A673 (cell line): ENCODE results near the gene ROGDI.

Source experiments
- EZH2 ChIP-seq: fragments of 200-600 bp; sonication (generic); IDR thresholded peaks from 2 replicates; pipeline ENCODE4 v1.6.1; 2017; ENCODE audit warnings: borderline replicate concordance, low read depth, mild to moderate bottlenecking, mixed read lengths, antibody characterized with exemption, low read length; ENCODE audit not compliant: poor library complexity, severe bottlenecking
- TF ChIP-seq, protein P1 (sequence below): fragments of 300-800, 200-600 bp; sonication (generic); conservative IDR thresholded peaks from 2 replicates; pipeline ENCODE4 v1.5.1; 2017; ENCODE audit warnings: low read depth, mild to moderate bottlenecking, antibody characterized with exemption, low read length, moderate library complexity, mixed read lengths

DNA sequence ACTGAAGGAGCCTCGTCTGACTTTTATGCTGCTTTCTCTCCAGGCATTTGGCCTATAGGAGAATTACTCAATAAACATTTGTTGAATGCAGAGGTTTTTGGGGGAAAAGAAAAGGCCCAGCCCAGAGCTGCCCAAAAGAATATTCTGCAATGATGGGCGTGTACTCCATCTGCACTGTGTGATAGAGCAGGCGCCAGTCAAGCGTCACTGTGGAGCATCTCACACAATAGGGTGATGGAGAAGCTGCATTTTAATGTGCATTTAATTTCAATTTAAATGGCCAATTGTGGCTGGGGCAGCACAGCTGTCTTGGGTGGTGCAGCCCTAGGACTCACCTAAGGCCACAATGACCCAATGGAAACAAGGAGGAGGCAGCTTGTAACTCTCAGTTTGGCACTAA, 24.1 kb upstream of the ROGDI start:
- TF ChIP-seq EZH2, result no peak
- TF ChIP-seq, protein P1, sequence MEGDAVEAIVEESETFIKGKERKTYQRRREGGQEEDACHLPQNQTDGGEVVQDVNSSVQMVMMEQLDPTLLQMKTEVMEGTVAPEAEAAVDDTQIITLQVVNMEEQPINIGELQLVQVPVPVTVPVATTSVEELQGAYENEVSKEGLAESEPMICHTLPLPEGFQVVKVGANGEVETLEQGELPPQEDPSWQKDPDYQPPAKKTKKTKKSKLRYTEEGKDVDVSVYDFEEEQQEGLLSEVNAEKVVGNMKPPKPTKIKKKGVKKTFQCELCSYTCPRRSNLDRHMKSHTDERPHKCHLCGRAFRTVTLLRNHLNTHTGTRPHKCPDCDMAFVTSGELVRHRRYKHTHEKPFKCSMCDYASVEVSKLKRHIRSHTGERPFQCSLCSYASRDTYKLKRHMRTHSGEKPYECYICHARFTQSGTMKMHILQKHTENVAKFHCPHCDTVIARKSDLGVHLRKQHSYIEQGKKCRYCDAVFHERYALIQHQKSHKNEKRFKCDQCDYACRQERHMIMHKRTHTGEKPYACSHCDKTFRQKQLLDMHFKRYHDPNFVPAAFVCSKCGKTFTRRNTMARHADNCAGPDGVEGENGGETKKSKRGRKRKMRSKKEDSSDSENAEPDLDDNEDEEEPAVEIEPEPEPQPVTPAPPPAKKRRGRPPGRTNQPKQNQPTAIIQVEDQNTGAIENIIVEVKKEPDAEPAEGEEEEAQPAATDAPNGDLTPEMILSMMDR, result no peak
